B cell (primary cell): ENCODE results near the gene TBX6.

Experiments used
- CTCF ChIP-seq: fragments of 200-600 bp; IDR thresholded peaks from one replicate; pipeline ENCODE4 v1.8.0; 2022; ENCODE audit warnings: antibody characterized with exemption, mild to moderate bottlenecking
- EZH2 ChIP-seq: IDR thresholded peaks from 2 replicates; pipeline ENCODE4 v1.6.1; 2012; ENCODE audit warnings: borderline replicate concordance, low read depth, mild to moderate bottlenecking, moderate library complexity, low read length; ENCODE audit not compliant: insufficient read depth, poor library complexity, severe bottlenecking

GRCh38 chr16:30083216-30084055 lies 8.3 kb downstream of the TBX6 start:
- TF ChIP-seq CTCF: no peak
- TF ChIP-seq EZH2: no peak
